Mesodermal cell (in vitro differentiated cells): Measurements from ENCODE around the gene SCN5A.

Source experiments
- H3K27ac ChIP-seq: 2 replicates; pipeline ENCODE4 v1.7.0; 2013; ENCODE audit warnings: mild to moderate bottlenecking, low read depth, low read length, moderate library complexity; ENCODE audit not compliant: severe bottlenecking
- H3K36me3 ChIP-seq: 2 replicates; pipeline ENCODE4 v1.7.1; 2013; ENCODE audit warnings: mild to moderate bottlenecking, low read length, moderate library complexity; ENCODE audit not compliant: control insufficient read depth, insufficient read depth
- H3K4me1 ChIP-seq: one replicate; pipeline ENCODE4 v1.7.1; 2013; ENCODE audit warnings: mild to moderate bottlenecking, low read length; ENCODE audit not compliant: insufficient read depth, control insufficient read depth, poor library complexity, severe bottlenecking
- H3K4me3 ChIP-seq: 2 replicates; pipeline ENCODE4 v1.7.0; 2013; ENCODE audit warnings: low read length, control low read depth, mild to moderate bottlenecking; ENCODE audit not compliant: insufficient read depth, poor library complexity, severe bottlenecking; ENCODE audit errors: extremely low read depth
- H3K9me3 ChIP-seq: 2 replicates; pipeline ENCODE4 v1.7.1; 2013; ENCODE audit warnings: mild to moderate bottlenecking, low read length, moderate library complexity; ENCODE audit not compliant: control insufficient read depth
- WGBS, 2 experiments: methylation state at CpG; one replicate each; pipeline ENCODE4 v1.1.5; 2013; ENCODE audit warnings: missing lambda C conversion rate in 2 of 2; ENCODE audit not compliant: insufficient coverage in 2 of 2; 5-methylcytosine and 5-hydroxymethylcytosine counted together

SCN5A gene

DNA sequence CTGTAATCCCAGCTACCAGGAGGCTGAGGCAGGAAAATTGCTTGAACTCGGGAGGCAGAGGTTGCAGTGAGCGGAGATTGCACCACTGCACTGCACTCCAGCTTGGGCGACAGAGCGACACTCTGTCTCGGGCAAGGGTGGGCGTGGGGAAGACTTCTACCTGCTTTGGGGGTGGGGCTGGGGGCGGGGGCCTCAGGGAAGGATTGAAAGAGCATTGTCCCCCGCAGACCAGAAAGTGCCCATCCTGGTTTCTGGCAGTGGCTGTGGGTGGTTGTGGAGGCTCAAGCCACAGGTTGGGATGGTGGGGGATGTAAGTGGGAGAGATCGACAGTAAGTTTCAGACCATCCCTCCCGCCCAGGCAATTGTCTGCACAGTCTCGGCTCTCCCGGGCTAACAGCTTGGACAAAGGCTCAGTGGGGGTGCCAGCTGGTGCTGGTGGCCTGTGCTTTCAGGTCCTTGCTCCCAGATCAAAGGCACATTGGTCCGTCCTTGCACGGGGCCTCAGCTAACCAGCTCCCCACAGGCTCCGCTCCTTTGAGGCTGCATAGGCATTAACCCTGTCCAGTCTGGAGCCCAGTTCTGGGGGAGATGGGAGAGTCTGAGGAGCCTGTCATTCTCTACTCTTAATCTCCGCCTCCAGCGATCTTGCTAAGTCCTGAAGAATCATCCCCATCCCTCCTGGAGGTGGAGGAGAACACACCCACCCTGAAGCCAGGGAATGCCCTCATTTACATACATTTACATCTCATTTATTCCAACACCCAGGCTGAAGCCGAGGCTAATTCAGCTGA is 8.6 kb downstream of the SCN5A start:
- no peak overlapping the region for H3K4me3 ChIP-seq
- WGBS, 2 experiments, result 19 to 36% methylated on average over 7 to 16 of the region's 18 CpGs

DNA sequence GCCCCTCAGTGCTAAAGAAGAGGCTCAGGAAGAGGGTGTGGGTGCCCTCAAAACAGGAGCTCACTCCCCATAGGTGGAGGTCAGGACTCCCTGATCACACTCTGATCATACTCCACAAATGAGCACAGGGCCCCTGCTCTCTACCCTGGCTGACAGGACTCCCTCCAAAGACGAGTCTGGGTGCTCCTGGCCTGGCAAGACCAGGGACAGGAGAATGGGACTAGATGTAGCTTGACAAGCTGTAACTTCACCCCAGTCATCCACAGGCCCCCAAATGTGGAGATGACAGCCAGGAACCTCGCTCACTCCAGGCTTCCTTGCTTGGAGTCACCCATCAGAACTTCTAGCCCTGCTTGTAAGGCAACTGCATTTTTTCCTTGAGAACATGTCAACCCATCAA is 11.1 kb downstream of the SCN5A start:
- no peak overlapping the region for H3K27ac ChIP-seq
- no peak overlapping the region for H3K4me3 ChIP-seq
- peaks cover 15% of the 10 kb centered on the region for H3K4me1 ChIP-seq
- no peaks in the 10 kb centered on the region for H3K36me3 ChIP-seq
- H3K9me3 ChIP-seq, result no peaks in the 10 kb centered on the region
- WGBS, 2 experiments, result 83 to 84% methylated on average over 1 to 2 of the region's 2 CpGs

More for the DNA sequence above, 8.6 kb downstream of the SCN5A start:
- no peaks in the 10 kb centered on the region for H3K9me3 ChIP-seq
- no peak overlapping the region for H3K27ac ChIP-seq
- no peaks in the 10 kb centered on the region for H3K36me3 ChIP-seq
- H3K4me1 ChIP-seq, result peaks cover 4% of the 10 kb centered on the region

DNA sequence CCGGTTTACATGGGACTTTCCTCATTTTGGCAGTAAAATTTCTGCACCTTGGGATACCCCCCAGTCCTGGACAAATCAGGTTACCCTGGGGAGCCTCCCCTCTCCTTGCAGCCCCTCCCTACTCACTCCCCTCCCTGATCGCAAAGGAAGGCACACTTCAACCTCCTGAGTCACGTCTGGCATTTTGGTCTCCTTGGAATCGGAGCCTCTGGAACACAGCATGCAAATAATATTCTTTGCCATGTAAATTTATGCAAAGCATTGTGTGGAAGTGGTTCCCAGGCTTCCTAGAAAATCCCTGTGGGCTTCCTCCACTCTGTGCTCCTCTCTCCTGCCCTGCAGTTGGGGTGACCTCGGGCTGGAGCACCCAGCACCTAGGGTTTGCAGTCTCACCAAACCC is 11.6 kb downstream of the SCN5A start:
- 25 to 39% methylated on average over 2 of the region's 5 CpGs for WGBS, 2 experiments
- H3K4me1 ChIP-seq, result peaks cover 17% of the 10 kb centered on the region
- no peaks in the 10 kb centered on the region for H3K9me3 ChIP-seq
- no peak overlapping the region for H3K4me3 ChIP-seq
- no peaks in the 10 kb centered on the region for H3K36me3 ChIP-seq
- H3K27ac ChIP-seq, result no peak overlapping the region

DNA sequence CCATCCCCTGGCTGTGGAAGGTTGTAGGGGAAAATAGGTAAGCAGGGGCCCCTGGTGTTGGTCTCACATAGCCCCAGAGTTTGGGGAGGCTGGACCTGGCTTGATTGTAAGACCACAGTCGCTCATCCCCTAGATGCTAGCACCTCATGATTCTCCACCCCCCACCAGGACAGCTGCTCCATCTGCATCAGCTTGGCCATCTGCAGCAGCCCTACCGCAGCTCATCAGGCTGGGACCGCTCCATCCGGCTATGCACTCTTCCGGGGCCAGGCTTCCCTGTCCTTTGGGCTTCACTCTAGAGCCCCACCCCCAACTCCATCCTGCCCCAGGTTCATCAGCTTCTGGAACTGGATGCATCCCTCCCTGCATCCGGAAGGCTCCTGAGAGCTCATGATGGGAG is 12.6 kb downstream of the SCN5A start:
- Histone ChIP-seq H3K36me3 (no peaks in the 10 kb centered on the region), H3K4me1 (peaks cover 17% of the 10 kb centered on the region), H3K27ac (no peak overlapping the region), H3K4me3 (no peak overlapping the region), H3K9me3 (no peaks in the 10 kb centered on the region)
- 76 to 82% methylated on average over 6 of the region's 6 CpGs for WGBS, 2 experiments

DNA sequence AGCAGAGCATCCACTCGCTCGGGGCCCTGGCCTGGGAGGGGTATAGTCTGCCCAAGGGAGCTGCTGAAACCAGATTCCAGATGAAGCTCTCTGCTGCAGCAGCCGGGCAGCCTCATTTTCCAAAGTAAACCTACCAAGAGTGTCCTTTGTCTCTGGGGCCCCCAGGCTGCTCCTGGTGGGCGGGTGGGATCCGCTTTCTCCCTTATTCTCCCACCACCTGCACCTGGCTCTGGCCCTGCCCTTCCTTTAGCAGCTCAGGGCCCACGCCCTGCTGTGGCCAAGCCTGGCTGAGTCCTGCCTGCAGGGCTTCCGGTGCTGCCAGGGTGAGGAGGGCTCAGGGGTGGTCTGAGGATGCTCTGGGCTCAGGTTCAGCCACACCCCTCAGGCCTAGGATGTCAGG is 13.0 kb downstream of the SCN5A start:
- Histone ChIP-seq H3K9me3 (no peaks in the 10 kb centered on the region), H3K4me1 (peaks cover 17% of the 10 kb centered on the region), H3K27ac (no peak overlapping the region), H3K36me3 (no peaks in the 10 kb centered on the region), H3K4me3 (no peak overlapping the region)
- whole genome bisulfite sequencing, 2 experiments, result 86 to 88% methylated on average over 6 of the region's 7 CpGs

DNA sequence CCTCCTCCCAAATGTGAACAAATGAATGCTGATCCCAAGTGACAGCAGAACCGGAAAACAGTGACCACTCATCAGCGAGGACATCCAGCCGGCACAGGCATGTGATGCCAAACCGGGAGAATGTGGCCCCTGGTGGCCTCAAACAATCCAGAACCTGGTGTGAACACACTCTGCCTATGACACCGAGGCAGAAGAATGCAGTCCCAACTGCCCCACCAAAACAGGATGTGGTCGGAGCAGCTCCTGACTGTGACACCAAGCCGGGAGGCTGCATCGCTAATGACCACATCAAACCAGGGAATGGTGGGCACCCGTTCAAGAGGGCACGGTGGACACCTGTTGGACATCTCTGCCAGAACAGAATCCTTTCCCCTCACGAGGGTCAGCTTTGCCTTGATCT is 15.4 kb downstream of the SCN5A start:
- Histone ChIP-seq H3K4me3 (no peak overlapping the region), H3K36me3 (no peaks in the 10 kb centered on the region), H3K27ac (no peak overlapping the region), H3K9me3 (no peaks in the 10 kb centered on the region), H3K4me1 (peaks cover 17% of the 10 kb centered on the region)
- WGBS, 2 experiments, result 64 to 74% methylated on average over 11 of the region's 11 CpGs

DNA sequence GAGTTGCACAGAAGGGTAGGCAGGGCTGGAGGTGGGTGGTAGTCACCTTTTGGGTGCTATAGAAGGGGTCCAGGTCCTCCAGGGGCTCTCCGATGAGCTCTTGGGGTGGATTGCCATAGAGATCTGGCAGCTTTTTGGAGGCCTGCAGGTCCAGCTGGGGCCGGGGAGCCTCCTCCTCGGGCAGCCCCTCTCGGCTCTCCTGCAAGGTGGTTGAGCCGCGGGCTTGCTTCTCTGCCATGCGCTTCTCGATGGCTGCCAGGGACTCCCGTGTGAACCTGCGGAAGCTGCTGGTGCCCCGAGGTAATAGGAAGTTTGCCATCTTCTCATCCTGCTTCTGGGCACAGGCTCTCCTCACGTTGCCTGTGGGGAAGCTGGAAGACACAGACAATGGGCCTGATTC is 16.5 kb downstream of the SCN5A start:
- no peaks in the 10 kb centered on the region for H3K9me3 ChIP-seq
- H3K36me3 ChIP-seq, result no peaks in the 10 kb centered on the region
- 87 to 90% methylated on average over 11 to 12 of the region's 12 CpGs for WGBS, 2 experiments
- no peak overlapping the region for H3K4me3 ChIP-seq
- no peak overlapping the region for H3K27ac ChIP-seq
- peaks cover 16% of the 10 kb centered on the region for H3K4me1 ChIP-seq

DNA sequence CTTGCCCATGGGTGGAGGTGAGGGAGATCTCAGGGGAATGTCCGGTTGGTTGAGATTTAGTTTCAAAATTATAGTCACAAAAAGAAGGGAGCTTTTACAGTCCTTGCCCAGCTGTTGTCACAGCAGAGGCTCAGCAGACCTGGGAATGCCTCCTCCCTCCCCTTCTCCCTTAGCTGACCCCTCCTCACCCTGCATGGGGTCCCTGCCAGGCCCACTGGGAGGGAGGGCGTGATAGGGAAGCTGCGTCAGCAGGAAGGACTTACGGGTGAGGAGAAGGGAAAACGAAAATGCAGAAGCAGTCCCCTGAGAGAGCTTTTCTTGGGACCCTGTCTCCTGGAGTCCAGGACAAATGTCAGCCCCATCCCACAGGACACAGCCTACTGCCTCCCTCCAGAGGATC is 18.9 kb downstream of the SCN5A start:
- WGBS, 2 experiments, result 25 to 42% methylated on average over 1 to 4 of the region's 5 CpGs
- Histone ChIP-seq H3K4me3 (no peak overlapping the region), H3K4me1 (peaks cover 13% of the 10 kb centered on the region), H3K27ac (no peak overlapping the region), H3K36me3 (no peaks in the 10 kb centered on the region), H3K9me3 (no peaks in the 10 kb centered on the region)

DNA sequence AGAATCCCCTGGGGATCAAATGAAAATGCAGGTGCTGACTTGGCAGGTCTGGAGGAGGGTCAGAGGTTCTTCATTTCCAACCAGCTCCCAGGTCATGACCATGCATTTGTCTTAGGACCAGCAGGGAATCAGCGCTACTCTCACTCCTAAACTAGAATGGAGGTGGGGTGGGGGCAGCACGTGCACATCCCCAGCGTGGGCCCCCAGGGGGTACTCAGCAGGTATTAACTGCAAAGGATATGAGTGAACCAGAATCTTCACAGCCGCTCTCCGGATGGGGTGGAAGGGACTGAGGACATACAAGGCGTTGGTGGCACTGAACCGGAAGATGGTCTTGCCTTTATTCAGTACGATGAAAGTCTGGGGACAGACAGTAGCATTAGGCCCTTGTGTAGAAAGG is 19.4 kb downstream of the SCN5A start:
- WGBS, 2 experiments, result 60 to 77% methylated on average over 6 to 7 of the region's 8 CpGs
- Histone ChIP-seq H3K27ac (no peak overlapping the region), H3K4me3 (no peak overlapping the region), H3K36me3 (no peaks in the 10 kb centered on the region), H3K9me3 (no peaks in the 10 kb centered on the region), H3K4me1 (peaks cover 13% of the 10 kb centered on the region)

DNA sequence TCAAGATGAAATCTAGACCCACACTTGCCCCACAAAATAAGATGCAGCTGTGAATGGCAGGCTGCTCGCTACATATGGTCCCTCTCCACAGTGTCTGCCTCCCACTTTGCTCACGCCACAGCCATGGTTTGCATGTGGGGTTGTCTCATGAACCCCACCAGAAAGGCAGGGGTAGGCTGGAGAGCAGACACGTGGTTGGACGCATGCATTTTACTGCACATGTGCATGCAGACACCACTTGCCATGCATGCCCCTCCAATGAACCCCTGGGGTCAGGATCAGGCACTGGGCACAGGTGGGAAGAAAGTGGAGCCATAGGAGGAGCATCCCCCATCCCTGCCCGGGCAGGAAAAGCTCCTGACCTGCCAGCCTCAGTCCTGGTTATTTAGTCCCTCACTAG is 20.7 kb downstream of the SCN5A start:
- Histone ChIP-seq H3K36me3 (no peaks in the 10 kb centered on the region), H3K4me1 (peaks cover 7% of the 10 kb centered on the region), H3K4me3 (no peak overlapping the region), H3K27ac (no peak overlapping the region), H3K9me3 (no peaks in the 10 kb centered on the region)
- WGBS, 2 experiments, result 88 to 93% methylated on average over 5 of the region's 5 CpGs

DNA sequence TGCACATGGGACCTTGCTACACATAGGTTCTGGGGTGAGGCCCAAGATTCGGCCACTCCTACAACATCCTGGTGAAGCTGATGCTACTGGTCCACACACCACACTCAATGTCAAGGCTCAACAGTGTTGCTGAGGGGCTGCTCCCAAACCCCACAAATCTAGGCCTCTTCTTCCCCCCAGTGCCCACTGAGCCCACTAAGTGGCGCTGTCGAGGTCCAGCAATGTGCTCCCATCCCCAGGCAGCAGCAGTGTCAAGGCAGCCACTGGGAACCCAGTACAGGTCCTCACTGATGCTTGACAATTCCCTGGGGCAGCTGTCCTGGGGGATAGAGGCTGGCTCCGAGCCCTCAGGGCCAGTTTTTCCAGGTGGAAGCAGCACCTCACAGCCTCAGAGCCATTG is 21.5 kb downstream of the SCN5A start:
- Histone ChIP-seq H3K4me3 (no peak overlapping the region), H3K36me3 (no peaks in the 10 kb centered on the region), H3K27ac (no peak overlapping the region), H3K4me1 (no peaks in the 10 kb centered on the region), H3K9me3 (no peaks in the 10 kb centered on the region)
- 31 to 35% methylated on average over 4 of the region's 4 CpGs for whole genome bisulfite sequencing, 2 experiments
